Measurements from ENCODE around the gene STPG3. TPM values are rescaled to one million over a fixed set of nuclear protein-coding genes. Genes with fewer than 3 reads are reported as not detected.

Gene STPG3
- total and polyA plus RNA-seq, 9 of the 15 experiments (the other 6 are each of a cell fraction or from before 2014, with no cell fraction given), result not detected

- peak; percentile 95 for TF ChIP-seq MGA (IDR thresholded peaks at IDR 0.05)
- TF ChIP-seq JUND (IDR thresholded peaks at IDR 0.05; ENCODE audit: borderline replicate concordance, low read depth, low read length), result 0 out of 2 replicates have a peak, but pooled peaks have one; percentile 45
- no peak for TF ChIP-seq JUND (tag; IDR thresholded peaks at IDR 0.05; ENCODE audit: borderline replicate concordance, low read depth, low read length)
- TF ChIP-seq E2F6 (IDR thresholded peaks at IDR 0.05; ENCODE audit: borderline replicate concordance in 1 of 2, extremely low read depth in 1 of 2, insufficient read depth in 1 of 2, insufficient read length in 1 of 2, low read depth in 1 of 2, low read length in 1 of 2, poor library complexity in 1 of 2, severe bottlenecking in 1 of 2), result peak; percentile 69 to 92
- TF ChIP-seq CCAR2 (IDR thresholded peaks at IDR 0.05; ENCODE audit: low read depth, low read length), result no peak
- no peak for TF ChIP-seq MYBL2 (IDR thresholded peaks at IDR 0.05; ENCODE audit: low read depth)
- no peak for TF ChIP-seq MYBL2 (CRISPR knock-in tag; IDR thresholded peaks at IDR 0.05; ENCODE audit: borderline replicate concordance)
- no peak for TF ChIP-seq TARDBP (IDR thresholded peaks at IDR 0.05)
- no peak for TF ChIP-seq ZKSCAN8 (CRISPR knock-in tag; IDR thresholded peaks at IDR 0.05)
- no peak for TF ChIP-seq TAL1 (IDR thresholded peaks at IDR 0.05)
- TF ChIP-seq ELF4 (CRISPR knock-in tag; IDR thresholded peaks at IDR 0.05), result no peak
- no peak for TF ChIP-seq ARID1B (IDR thresholded peaks at IDR 0.05)
- TF ChIP-seq ZNF699 (CRISPR knock-in tag; IDR thresholded peaks at IDR 0.05; ENCODE audit: insufficient replicate concordance), result no peak
- TF ChIP-seq CBX1 (IDR thresholded peaks at IDR 0.05; ENCODE audit: low read depth), result no peak
- no peak for TF ChIP-seq CBX2 (IDR thresholded peaks at IDR 0.05; ENCODE audit: insufficient read depth, low read length, poor library complexity, severe bottlenecking)
- no peak for TF ChIP-seq ZNF232 (CRISPR knock-in tag; IDR thresholded peaks at IDR 0.05)
- no peak for TF ChIP-seq PHB2 (IDR thresholded peaks at IDR 0.05; ENCODE audit: low read depth)
These were observed 35.9 kb downstream of the STPG3 start (continued) for GRCh38 chr9:137286975-137287383.
